Neural cell (in vitro differentiated cells): ENCODE measurements around the gene CIITA.

Experiments
- EP300 ChIP-seq: fragments of 450-650 bp; conservative IDR thresholded peaks from 2 replicates; pipeline ENCODE4 v1.6.1; 2014; ENCODE audit warnings: antibody characterized with exemption, mild to moderate bottlenecking, moderate library complexity; ENCODE audit not compliant: poor library complexity, severe bottlenecking
- EZH2 ChIP-seq: fragments of 200-600, 300-800 bp; shearing (Covaris generic), sonication (generic); IDR thresholded peaks from 2 replicates; pipeline ENCODE4 v1.6.1; 2014; ENCODE audit warnings: antibody characterized with exemption, low read length, borderline replicate concordance, mild to moderate bottlenecking; ENCODE audit not compliant: insufficient read depth, poor library complexity, severe bottlenecking
- POLR2AphosphoS5 ChIP-seq: IDR thresholded peaks from 2 replicates; pipeline ENCODE4 v1.6.1; 2012
- TAF1 ChIP-seq: IDR thresholded peaks from 2 replicates; pipeline ENCODE4 v1.6.1; 2012; ENCODE audit warnings: low read depth
- TF ChIP-seq, protein P1 (sequence below): fragments of 450-650 bp; IDR thresholded peaks from 2 replicates; pipeline ENCODE4 v1.5.1; 2014; ENCODE audit warnings: antibody characterized with exemption, mild to moderate bottlenecking, moderate library complexity; ENCODE audit not compliant: poor library complexity, severe bottlenecking

DNA sequence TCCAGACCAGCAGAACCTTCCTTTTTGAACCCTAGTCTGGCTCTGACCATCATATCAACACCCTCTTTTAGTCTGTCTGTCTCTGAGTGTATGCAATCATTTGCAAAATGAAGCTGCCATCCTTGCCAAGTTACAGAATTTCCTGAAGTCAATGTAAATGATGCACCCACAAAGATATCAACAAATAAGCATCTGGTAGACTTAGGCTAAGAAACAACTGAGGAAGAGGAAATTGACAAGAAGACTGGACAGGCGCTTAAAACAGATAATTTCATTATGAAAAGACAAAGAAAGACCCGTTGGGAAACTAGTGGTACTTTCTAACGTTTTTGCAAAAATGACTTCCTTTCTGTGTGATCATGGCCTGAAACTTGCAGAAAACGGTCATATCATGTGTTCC is 24.7 kb upstream of the CIITA start:
- TF ChIP-seq, protein P1, sequence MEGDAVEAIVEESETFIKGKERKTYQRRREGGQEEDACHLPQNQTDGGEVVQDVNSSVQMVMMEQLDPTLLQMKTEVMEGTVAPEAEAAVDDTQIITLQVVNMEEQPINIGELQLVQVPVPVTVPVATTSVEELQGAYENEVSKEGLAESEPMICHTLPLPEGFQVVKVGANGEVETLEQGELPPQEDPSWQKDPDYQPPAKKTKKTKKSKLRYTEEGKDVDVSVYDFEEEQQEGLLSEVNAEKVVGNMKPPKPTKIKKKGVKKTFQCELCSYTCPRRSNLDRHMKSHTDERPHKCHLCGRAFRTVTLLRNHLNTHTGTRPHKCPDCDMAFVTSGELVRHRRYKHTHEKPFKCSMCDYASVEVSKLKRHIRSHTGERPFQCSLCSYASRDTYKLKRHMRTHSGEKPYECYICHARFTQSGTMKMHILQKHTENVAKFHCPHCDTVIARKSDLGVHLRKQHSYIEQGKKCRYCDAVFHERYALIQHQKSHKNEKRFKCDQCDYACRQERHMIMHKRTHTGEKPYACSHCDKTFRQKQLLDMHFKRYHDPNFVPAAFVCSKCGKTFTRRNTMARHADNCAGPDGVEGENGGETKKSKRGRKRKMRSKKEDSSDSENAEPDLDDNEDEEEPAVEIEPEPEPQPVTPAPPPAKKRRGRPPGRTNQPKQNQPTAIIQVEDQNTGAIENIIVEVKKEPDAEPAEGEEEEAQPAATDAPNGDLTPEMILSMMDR = no peak
- TF ChIP-seq EP300 = no peak
- TF ChIP-seq EZH2 = no peak
- no peak for TF ChIP-seq POLR2AphosphoS5
- TF ChIP-seq TAF1 = no peak
